HG03095 (cell line): Measurements from ENCODE around the gene IFI27.
"Not testable (repeated sequence)": the region's sequence is repeated elsewhere in the genome, so short reads cannot be mapped to it uniquely, and the experiment has no call there.

ENCODE experiments used
- ATAC-seq: cut with Tn5 transposase; IDR thresholded peaks from one replicate; pipeline ENCODE4 v1.9.1; 2021; ENCODE audit warnings: moderate library complexity; ENCODE audit not compliant: unreplicated experiment

Gene IFI27

DNA sequence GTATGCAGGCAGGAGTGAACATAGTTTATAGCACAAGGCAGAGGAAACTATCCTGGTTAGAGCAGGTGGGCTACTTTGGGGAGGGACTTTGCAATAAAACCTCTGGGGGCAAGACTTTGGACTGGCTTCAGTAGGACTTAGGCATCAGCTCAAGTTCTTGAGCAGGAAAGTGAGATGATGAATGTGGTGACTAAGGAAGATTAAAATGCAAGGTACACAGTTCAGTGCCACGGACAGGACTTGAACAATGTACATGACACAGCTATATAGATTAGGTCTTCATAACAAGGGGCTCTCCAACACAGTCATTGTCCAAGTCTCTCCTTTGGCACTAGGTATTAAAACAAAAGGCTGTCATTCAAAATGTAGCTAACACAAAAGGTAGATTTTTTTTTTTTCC, 42.1 kb downstream of the IFI27 start:
- no peak for ATAC-seq

- ATAC-seq = no peak
These were observed 43.3 kb downstream of the IFI27 start for GRCh38 chr14:94153750-94154342.

- ATAC-seq = not testable (repeated sequence)
These were observed 45.6 kb downstream of the IFI27 start for GRCh38 chr14:94156143-94156542.

- ATAC-seq = no peak
These were observed 46.7 kb downstream of the IFI27 start for GRCh38 chr14:94157197-94157596.

- ATAC-seq = no peak
These were observed 47.8 kb downstream of the IFI27 start for GRCh38 chr14:94158239-94158883.

- ATAC-seq = no peak
These were observed 50.5 kb downstream of the IFI27 start for GRCh38 chr14:94161058-94161457.

DNA sequence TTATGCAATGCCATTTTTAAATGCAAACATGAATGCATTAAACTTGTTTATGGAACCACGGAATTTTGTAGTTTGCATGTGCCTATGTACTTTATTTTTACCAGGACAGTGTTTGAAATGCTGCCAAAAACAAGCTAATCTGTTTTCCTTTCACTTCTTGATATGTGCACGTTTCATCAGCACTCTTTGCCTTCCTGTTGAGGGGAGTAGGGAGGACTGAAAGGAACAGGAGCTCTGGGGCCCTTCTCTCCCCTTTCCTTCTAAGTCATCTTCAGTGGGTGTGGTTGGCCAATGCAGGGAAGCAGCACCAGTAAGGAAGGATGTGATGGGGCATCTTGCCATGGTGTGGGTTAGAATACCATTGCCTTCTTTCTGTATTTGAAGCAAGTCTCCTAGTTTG, 51.4 kb downstream of the IFI27 start:
- ATAC-seq = no peak

DNA sequence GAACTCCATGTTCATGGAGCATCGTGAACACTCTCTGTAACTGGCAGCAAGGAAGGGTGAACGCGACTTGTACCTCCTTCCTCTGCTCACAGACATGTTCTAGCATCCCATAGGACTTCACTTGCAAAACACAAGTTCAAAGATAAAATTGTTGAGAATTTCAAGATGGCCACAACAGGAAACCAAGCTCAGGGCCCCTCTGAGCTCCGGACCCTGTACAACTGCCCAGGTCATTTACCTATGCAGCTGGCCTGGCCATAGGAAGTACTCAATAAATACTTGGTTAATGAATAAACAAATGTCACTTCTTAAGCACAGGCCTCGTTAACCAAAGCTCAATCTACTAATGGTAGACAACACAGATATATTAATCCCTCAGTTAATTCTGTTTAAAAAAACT, 51.9 kb downstream of the IFI27 start:
- ATAC-seq = no peak

DNA sequence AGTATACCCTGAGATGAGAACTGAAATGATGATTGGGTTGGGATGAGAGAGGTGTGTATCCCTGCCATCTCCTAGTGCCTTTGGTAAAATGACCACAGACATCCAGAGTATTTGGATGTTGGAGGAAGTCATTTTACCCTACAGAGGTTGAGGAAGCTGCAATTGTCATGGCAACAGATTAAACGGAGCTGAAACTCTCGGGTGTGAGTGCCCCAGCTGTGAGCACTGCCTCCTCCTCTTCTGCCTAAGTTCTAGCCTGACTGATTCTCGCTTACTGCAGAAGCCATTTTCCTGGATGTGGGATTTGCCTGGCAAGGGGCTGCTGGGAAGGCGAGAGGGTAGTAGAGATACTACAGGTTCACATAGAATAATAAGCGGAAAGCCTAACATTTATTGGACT, 53.3 kb downstream of the IFI27 start:
- ATAC-seq = no peak

DNA sequence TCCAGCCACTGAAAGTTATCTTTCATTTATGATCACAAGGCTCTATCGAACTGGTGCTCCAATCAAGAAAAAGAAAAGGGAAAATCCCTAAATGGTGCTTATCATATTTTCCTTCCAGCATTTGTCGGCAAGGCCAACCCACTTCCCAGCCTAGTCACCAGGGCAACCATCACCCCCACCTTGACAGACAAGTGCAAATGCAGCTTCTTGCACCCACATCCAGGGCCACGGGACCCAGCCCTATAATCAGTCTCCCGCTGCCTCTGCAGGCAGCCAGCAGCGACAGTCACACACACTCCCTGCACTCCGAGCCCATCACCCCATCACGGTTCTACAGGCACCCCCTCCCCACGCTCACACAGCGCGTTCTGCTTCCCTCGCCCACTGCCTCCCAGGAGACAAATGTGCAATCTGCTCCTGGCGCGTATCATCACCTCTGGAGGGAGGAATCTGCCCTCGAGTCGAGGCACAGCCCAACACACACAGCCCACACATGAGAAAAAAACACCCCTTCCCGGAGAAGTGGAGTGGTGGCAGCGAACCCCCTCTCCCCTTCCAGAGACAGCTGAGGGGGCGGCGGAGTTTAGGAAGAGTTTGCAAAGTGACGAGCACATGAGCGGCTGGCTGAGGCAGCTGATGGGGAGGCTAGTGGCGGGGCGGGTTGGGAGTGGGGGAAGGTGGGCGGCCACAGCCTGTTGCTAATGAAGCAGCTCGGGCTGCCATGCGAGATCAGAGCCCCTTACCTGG, 54.3 kb downstream of the IFI27 start:
- no peak for ATAC-seq

GRCh38 chr14:94165744-94166143, 55.2 kb downstream of the IFI27 start:
- ATAC-seq = no peak
